ENCODE data around the gene GAD1.

GRCh38 chr2:170821531-170822289 is 5.0 kb downstream of the GAD1 start:
- TF ChIP-seq, protein P1, sequence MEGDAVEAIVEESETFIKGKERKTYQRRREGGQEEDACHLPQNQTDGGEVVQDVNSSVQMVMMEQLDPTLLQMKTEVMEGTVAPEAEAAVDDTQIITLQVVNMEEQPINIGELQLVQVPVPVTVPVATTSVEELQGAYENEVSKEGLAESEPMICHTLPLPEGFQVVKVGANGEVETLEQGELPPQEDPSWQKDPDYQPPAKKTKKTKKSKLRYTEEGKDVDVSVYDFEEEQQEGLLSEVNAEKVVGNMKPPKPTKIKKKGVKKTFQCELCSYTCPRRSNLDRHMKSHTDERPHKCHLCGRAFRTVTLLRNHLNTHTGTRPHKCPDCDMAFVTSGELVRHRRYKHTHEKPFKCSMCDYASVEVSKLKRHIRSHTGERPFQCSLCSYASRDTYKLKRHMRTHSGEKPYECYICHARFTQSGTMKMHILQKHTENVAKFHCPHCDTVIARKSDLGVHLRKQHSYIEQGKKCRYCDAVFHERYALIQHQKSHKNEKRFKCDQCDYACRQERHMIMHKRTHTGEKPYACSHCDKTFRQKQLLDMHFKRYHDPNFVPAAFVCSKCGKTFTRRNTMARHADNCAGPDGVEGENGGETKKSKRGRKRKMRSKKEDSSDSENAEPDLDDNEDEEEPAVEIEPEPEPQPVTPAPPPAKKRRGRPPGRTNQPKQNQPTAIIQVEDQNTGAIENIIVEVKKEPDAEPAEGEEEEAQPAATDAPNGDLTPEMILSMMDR (IDR thresholded peaks at IDR 0.05) = no peak
- TF ChIP-seq POLR2A (IDR thresholded peaks at IDR 0.05) (no peak), POLR2AphosphoS5 (IDR thresholded peaks at IDR 0.05) (no peak), EP300 (IDR thresholded peaks at IDR 0.05) (no peak)

All from suprapubic skin (tissue), 4 donors.